HT1080 (cell line): ENCODE data around the gene AGL. TPM values are rescaled to one million over a fixed set of nuclear protein-coding genes. Genes with fewer than 3 reads are reported as not detected.
"Not testable (repeated sequence)": the region's sequence is repeated elsewhere in the genome, so short reads cannot be mapped to it uniquely, and the experiment has no call there.

Source experiments
- DNase-seq: peaks from one replicate; pipeline ENCODE4 v3.0.0-alpha.2; 2015; ENCODE audit warnings: low read depth
- total RNA-seq: library from RNA; depleted of rRNA; stranded (reverse); fragments of >200 nt; shearing (Covaris generic); gene quantifications from 2 replicates; pipeline ENCODE4 v1.2.3, GENCODE V29; 2014

Gene AGL
- total RNA-seq, 1 experiment from 2014 or later, result 5.3 TPM

- DNase-seq, result no peak
These were observed 85.9 kb downstream of the AGL start for GRCh38 chr1:99936071-99936470.

DNA sequence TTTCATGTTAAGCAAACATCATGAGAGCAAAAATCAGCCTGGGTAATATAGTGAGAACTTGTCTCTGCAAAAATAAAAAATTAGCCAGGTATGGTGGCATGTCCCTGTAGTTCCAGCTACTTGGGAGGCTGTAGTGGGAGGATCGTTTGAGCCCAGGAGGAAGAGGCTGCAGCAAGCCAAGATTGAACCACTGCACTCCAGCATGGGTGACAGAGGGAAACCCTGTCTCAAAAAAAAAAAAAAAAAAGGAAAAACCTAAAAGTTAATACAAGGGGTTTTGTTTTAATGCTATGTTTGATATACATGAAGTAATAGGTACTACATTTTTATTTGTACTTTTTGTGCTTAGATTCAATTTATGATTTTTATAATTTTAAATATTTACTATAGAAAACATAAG, 92.6 kb downstream of the AGL start:
- DNase-seq, result no peak

DNA sequence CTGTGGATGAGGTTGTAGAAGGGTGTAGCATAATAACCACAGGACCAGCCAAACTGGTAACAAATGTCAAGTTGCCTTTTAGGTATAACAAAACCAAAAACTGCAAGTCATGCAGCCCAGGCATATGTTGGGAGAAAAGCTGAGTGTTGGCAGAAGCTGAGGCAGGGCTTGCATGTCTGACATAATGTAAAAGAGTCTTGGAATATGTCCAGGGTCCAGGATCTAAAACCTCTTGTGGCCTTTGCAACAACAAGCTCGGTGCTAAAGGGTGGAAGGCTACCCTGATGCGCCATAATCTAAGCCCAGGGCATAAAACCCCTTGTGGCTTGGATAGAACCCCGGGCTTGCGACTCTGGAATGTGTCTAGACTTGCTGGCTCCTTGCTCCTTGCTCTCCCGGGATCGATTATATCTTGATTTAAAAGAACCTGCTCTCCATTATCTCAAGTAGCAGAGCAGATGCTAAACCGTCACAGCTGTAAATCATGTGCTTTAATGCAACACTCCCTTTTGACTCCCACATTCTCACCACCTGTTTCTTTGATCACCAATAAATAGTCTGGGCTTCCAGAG, 93.1 kb downstream of the AGL start:
- DNase-seq, result peak; percentile 2

DNA sequence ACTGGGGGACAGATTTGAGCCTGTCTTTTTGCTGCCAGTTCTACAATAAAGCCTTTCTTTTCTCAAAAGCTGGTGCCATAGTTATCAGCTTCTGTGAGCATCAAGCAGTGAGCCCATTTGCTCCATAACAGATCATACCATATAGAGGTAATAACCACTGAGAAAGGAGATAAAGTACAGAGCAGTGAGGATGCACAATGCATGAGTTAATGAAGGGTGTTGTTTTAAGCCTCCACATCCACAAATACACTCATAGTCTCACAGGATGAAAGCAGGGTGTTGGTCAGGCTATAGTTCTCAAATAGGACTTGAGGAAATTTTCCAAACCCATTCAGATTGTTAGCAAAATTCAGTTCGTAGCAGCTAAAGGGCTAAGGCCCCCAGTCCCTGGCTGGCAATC, 94.0 kb downstream of the AGL start:
- DNase-seq, result no peak

- DNase-seq, result no peak
These were observed 95.0 kb downstream of the AGL start for GRCh38 chr1:99945174-99945573.

- no peak for DNase-seq
These were observed 100.3 kb downstream of the AGL start for GRCh38 chr1:99950486-99950885.

DNA sequence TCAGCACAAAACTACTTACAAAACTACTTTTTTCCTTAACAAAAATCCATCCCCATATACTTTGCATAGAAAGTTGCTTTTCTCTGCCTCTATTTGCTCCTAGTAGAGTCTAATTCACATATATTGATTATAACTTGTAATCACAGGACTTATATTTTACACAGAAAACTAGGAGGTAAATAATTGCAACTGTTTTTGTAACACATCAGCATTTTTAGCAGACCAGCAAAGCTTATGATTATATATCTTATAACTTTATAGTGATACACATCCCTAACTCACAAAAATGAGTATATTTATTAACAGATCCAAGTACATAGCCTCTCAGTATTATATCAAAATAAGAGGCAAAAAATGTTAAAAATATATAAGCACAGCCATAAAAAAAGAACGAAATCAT, 102.4 kb downstream of the AGL start:
- no peak for DNase-seq

GRCh38 chr1:99955375-99955774, 105.2 kb downstream of the AGL start:
- DNase-seq, result no peak

DNA sequence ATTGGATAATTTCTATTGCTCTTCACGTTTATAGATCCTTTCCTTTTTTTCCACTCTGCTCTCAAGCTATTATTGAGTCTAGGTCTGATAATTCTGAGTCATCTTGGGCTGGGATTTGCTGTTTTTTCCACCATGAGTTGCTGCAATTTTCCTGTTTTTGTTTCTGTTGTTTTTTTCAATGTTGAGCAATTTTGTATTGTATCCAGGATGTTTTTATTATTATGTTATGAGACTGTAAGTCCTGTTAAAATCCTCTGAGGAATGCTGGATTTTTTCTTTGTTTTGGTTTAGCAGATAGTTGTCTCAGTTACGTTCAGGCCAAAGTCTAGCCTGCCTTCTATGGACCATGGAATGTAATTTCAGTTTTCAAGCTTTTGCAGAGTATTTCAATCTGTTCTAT, 106.6 kb downstream of the AGL start:
- DNase-seq, result no peak

DNA sequence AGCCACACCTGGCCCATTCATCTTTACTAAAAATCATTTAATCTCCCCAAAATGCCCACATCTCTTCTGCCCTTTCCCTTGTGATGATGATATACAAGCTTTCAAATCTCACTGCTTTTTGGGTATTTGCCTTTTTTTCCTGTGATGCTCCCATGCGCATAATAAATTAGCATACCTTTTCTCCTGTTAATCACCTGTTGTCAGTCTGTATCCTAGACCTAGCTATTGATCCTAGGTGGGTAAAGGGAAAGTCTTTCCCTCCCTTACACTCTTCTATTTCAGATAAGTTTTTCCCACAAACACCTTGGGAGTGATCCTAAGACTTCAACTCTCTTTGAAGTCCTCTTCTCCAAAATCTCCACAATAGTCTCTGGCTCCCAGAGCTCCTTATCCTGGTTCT, 107.7 kb downstream of the AGL start:
- no peak for DNase-seq

- DNase-seq, result not testable (repeated sequence)
These were observed 109.1 kb downstream of the AGL start for GRCh38 chr1:99959189-99959705.

- DNase-seq, result not testable (repeated sequence)
These were observed 110.1 kb downstream of the AGL start for GRCh38 chr1:99960260-99960659.

GRCh38 chr1:99963041-99963795, 113.1 kb downstream of the AGL start:
- peak; percentile 78 for DNase-seq

DNA sequence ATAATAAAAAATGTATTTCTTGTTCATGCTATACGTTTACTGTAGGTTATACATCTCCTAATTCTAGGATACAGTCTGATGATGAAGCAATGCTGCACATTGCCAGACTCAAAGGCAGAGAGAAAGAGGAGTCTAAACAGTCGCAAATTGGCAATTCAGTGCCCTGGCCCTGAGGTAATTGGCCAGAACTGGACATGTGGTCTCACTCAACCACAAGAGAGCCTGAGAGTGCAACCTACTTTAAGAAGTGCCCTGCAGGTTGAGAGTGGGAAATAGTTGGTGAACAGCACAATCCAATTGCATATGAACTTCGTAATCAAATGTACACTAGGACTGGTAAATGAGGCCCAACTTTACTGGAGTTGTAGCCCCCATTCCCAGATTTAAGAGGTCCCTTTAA, 114.6 kb downstream of the AGL start:
- no peak for DNase-seq

- no peak for DNase-seq
These were observed 115.7 kb downstream of the AGL start for GRCh38 chr1:99965646-99966375.

DNA sequence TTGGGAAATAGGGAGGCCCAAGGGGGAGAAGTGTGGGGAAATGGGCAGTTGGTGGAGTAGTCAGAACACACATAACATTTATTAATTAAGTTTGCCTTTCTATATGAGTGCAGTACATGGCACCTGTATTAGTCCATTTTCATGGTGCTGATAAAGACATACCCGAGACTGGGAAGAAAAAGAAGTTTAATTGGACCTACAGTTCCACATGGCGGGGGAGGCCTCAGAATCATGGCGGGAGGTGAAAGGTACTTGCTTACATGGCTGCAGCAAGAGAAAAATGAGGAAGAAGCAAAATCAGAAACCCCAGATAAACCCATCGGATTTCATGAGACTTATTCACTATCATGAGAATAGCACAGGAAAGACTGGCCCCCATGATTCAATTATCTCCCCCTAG, 118.1 kb downstream of the AGL start:
- DNase-seq, result no peak

DNA sequence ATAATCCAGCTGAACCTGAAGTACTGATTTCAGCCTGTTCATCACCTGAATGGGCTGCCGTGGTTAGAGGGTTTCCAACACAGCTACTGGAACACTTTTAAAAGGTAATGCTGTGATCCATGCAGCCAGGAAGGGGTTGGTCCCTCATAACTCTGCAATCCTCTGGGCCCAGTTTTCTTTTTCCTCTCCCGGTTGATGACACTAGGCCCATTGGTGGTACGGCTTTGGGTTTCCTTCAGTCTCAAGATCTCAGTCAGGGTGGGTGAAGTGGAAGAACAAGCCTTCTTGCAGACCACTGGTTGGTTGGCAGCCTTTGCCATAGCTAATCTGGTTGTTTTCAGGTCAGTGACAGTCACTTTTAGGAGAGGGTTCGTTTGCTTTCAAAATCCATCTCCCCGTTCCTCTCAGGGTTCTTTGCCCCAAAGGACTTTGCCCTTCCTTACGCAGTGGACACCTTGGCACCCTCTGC, 119.1 kb downstream of the AGL start:
- DNase-seq, result no peak

DNA sequence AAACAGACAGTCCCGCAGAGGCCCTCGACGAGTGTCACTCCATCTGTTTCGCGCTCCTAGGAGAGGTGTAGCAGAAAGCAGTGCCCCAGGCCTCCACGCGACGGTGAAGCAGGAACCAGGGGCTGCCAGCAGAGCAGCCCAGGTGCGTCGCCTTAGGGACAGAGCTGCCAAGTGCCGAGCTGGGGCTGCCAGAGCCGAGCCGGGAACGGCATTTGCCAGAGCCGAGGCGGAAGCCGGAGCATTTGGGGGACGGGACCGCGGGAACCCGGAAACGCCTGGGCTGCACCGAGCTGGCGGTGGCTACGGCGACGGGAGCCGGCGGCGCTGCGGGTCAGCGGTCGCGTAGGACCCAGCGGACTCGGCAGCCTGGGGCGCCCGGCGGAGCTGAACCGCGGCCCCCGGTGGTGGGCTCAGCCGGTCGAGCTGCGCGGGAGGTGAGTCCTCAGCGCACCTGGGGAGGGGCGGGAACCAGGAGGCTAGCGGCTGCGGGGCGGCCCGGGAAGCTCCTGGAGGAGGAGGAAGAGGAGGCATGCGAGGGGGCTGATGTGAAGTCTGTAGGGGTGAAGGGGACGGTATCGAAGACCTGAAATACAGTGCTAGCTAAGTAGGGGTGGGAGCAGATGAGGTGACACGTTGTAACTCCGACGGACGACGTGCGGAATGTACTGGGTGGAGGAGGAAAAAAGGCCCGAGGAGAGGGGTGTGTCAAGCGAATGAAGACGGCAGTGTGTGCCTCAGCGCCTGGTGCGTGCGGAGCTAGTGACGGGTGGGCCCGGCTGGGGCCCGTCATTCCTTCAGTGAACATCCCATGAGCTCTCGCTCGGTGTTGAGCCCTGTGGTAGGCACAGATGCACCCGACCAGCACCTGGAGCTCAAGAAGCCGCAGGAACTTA, 119.8 kb downstream of the AGL start, which contains the start of gene SLC35A3:
Gene SLC35A3 (plus strand): TSS at position 268 of the 893 bp plus-strand sequence. CDS start 23,559 bp downstream, outside the sequence.
- peak; percentile 68 for DNase-seq

- DNase-seq, result no peak
These were observed 120.6 kb downstream of the AGL start for GRCh38 chr1:99970713-99971255.

- DNase-seq, result not testable (repeated sequence)
These were observed 121.9 kb downstream of the AGL start for GRCh38 chr1:99972066-99972465.
